Stimulated activated CD4-positive, alpha-beta T cell treated with anti-CD3 and anti-CD28 coated beads, Interleukin-15, amount 100 ng/mL, for 24 hours (primary cell): ENCODE data around the gene VAV2.

Experiments used
- DNase-seq: peaks from one replicate; pipeline ENCODE4 v3.0.0-alpha.2; 2020

VAV2 gene

GRCh38 chr9:133832877-133833276 is 159.2 kb downstream of the VAV2 start:
- DNase-seq: no peak

GRCh38 chr9:133830711-133831110 is 161.4 kb downstream of the VAV2 start:
- DNase-seq: no peak

- no peak for DNase-seq
Measured at GRCh38 chr9:133830310-133830709, 161.8 kb downstream of the VAV2 start.

- DNase-seq: no peak
Measured at GRCh38 chr9:133828338-133828997, 163.7 kb downstream of the VAV2 start.

- DNase-seq: no peak
Measured at GRCh38 chr9:133826289-133827085, 165.6 kb downstream of the VAV2 start.

- DNase-seq: no peak
Measured at GRCh38 chr9:133825555-133826218, 166.4 kb downstream of the VAV2 start.

- DNase-seq: no peak
Measured at GRCh38 chr9:133824802-133825186, 167.3 kb downstream of the VAV2 start.

- no peak for DNase-seq
Measured at GRCh38 chr9:133824106-133824801, 167.9 kb downstream of the VAV2 start.

GRCh38 chr9:133823189-133824105 is 168.7 kb downstream of the VAV2 start:
- DNase-seq: no peak

- DNase-seq: no peak
Measured at GRCh38 chr9:133822430-133823065, 169.6 kb downstream of the VAV2 start.

- DNase-seq: no peak
Measured at GRCh38 chr9:133821601-133822429, 170.3 kb downstream of the VAV2 start.

- DNase-seq: no peak
Measured at GRCh38 chr9:133819923-133820322, 172.2 kb downstream of the VAV2 start.

- DNase-seq: no peak
Measured at GRCh38 chr9:133818444-133818843, 173.7 kb downstream of the VAV2 start.

GRCh38 chr9:133815781-133816180 is 176.3 kb downstream of the VAV2 start:
- no peak for DNase-seq

GRCh38 chr9:133814586-133815208 is 177.4 kb downstream of the VAV2 start:
- DNase-seq: no peak

- no peak for DNase-seq
Measured at GRCh38 chr9:133813749-133814585, 178.2 kb downstream of the VAV2 start.

- no peak for DNase-seq
Measured at GRCh38 chr9:133812941-133813748, 179.0 kb downstream of the VAV2 start.
